ENCODE results near the gene HYAL3. TPM values are rescaled to one million over a fixed set of nuclear protein-coding genes. Genes with fewer than 3 reads are reported as not detected.

Gene HYAL3
- total and polyA plus RNA-seq, 2 experiments from 2014 or later: 2.4 to 7.1 TPM

- peak overlapping the region; percentile 100 for H3K27ac ChIP-seq (ENCODE audit: low read depth)
- no peak for DNase-seq (ENCODE audit: low spot score)
Measured at GRCh38 chr3:50319894-50320625, 20.9 kb upstream of the HYAL3 start.

More at GRCh38 chr3:50319894-50320625, 20.9 kb upstream of the HYAL3 start:
- no peaks in the 10 kb centered on the region for H3K9me2 ChIP-seq (ENCODE audit: insufficient read depth)
- H3K9me3 Mint-ChIP-seq: no peaks in the 10 kb centered on the region
- no peak overlapping the region for H2AFZ ChIP-seq
- no peak for ATAC-seq
- H3K36me3 ChIP-seq (ENCODE audit: insufficient read depth): peaks cover 8% of the 10 kb centered on the region
- H3K4me1 Mint-ChIP-seq: peaks cover 43% of the 10 kb centered on the region
- peak overlapping the region; percentile 86 for H3K4me3 Mint-ChIP-seq
- peaks cover 26% of the 10 kb centered on the region for H3K79me2 ChIP-seq (replicated peaks; ENCODE audit: insufficient read depth)
- H4K20me1 ChIP-seq (replicated peaks; ENCODE audit: insufficient read depth): peaks cover 5% of the 10 kb centered on the region; the same call in 1 of the 2 replicates
- H3F3A ChIP-seq (replicated peaks; ENCODE audit: low read depth): peaks cover 20% of the 10 kb centered on the region; the same call in 1 of the 2 replicates
- TF ChIP-seq NANOG (IDR thresholded peaks at IDR 0.05; ENCODE audit: borderline replicate concordance) (no peak), ZNF114 (CRISPR knock-in tag; IDR thresholded peaks at IDR 0.05) (no peak), JUNB (IDR thresholded peaks at IDR 0.05; ENCODE audit: unreplicated experiment) (no peak), ZNF331 (CRISPR knock-in tag; IDR thresholded peaks at IDR 0.05; ENCODE audit: low read depth) (no peak), POLR2AphosphoS5 (IDR thresholded peaks at IDR 0.05; ENCODE audit: low read depth) (no peak; the same call in 1 of the 2 replicates), ZNF462 (CRISPR knock-in tag; IDR thresholded peaks at IDR 0.05) (no peak), CREB1 (CRISPR knock-in tag; IDR thresholded peaks at IDR 0.05; ENCODE audit: low read depth) (no peak), EZH2phosphoT487 (IDR thresholded peaks at IDR 0.05; ENCODE audit: unreplicated experiment) (no peak), CTCF (conservative IDR thresholded peaks at IDR 0.05; ENCODE audit: low read depth in 2 of 2) (peak in 1 of 2 experiments; percentile 27; a peak in 2 of 4 replicates)
- H3K36me3 Mint-ChIP-seq (ENCODE audit: low read depth): peaks cover 56% of the 10 kb centered on the region
- H3K27me3 ChIP-seq (ENCODE audit: insufficient read depth): no peaks in the 10 kb centered on the region
- H3K27ac Mint-ChIP-seq: 0 out of 2 replicates have a peak overlapping the region, but pooled peaks have one; percentile 82
- H3K4me1 ChIP-seq (ENCODE audit: insufficient read depth): peaks cover 15% of the 10 kb centered on the region
- peak overlapping the region; percentile 99 for H3K4me2 ChIP-seq
- peaks cover 15% of the 10 kb centered on the region for H3K27me3 Mint-ChIP-seq (ENCODE audit: insufficient read depth, low read depth, poor library complexity)
- peak overlapping the region; percentile 97 for H3K4me3 ChIP-seq

Measured in GM23338 (cell line).